ENCODE measurements around the gene XPO1. TPM values are rescaled to one million over a fixed set of nuclear protein-coding genes. Genes with fewer than 3 reads are reported as not detected.

The XPO1 gene
- total RNA-seq, 2 donors from 2014 or later: 264 to 315 TPM

DNA sequence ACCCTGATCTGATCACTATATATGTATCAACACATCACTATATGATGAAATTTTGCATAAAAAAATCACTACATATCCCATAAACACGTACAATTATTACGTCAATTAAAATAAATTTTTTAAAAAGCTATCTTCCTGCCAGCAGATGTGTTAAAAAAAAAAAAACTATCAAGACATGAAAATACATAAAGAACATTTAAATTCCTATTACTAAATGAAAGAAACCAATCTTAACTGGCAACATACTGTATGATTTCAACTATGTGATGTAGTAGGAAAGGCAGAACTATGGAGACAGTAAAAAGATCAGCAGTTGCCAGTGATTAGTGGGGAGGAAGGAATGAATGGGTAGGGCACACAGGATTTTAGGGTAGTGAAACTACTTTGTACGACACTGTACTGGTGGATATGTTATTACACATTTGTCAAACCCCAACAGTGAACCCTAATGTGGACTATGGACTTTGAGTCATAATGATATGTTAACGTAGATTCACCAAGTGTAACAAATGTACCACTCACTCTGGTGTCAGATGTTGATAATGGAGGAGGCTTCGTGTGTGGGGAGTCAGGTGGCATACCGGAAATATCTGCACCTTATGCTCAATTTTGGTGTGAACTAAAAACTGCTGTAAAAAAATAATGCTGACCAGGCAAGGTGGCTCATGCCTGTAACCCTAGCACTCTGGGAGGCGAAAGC is 94.7 kb downstream of the XPO1 start:
- Histone ChIP-seq H3K27ac (ENCODE audit: low read depth, low read length) (no peak overlapping the region), H3K9me3 (ENCODE audit: control insufficient read depth, low read length) (no peaks in the 10 kb centered on the region), H3K4me3 (ENCODE audit: low read length) (no peak overlapping the region), H3K36me3 (ENCODE audit: control insufficient read depth, insufficient read depth, low read length) (peaks cover 20% of the 10 kb centered on the region), H3K27me3 (ENCODE audit: control insufficient read depth, insufficient read depth, low read length, poor library complexity, severe bottlenecking) (no peaks in the 10 kb centered on the region), H3K4me1 (ENCODE audit: control insufficient read depth, insufficient read depth, low read length) (no peaks in the 10 kb centered on the region), H3K9ac (ENCODE audit: extremely low read depth, low read length, poor library complexity, severe bottlenecking) (no peak overlapping the region)
- TF ChIP-seq, protein P1, sequence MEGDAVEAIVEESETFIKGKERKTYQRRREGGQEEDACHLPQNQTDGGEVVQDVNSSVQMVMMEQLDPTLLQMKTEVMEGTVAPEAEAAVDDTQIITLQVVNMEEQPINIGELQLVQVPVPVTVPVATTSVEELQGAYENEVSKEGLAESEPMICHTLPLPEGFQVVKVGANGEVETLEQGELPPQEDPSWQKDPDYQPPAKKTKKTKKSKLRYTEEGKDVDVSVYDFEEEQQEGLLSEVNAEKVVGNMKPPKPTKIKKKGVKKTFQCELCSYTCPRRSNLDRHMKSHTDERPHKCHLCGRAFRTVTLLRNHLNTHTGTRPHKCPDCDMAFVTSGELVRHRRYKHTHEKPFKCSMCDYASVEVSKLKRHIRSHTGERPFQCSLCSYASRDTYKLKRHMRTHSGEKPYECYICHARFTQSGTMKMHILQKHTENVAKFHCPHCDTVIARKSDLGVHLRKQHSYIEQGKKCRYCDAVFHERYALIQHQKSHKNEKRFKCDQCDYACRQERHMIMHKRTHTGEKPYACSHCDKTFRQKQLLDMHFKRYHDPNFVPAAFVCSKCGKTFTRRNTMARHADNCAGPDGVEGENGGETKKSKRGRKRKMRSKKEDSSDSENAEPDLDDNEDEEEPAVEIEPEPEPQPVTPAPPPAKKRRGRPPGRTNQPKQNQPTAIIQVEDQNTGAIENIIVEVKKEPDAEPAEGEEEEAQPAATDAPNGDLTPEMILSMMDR (conservative IDR thresholded peaks at IDR 0.05): no peak
- peak; percentile 16 for DNase-seq
- WGBS, 2 experiments (ENCODE audit: insufficient coverage in 1 of 2, insufficient read length in 1 of 2): 94 to 100% methylated on average over 4 to 7 of the region's 7 CpGs
- no peak overlapping the region for H3K27ac Mint-ChIP-seq
- H3K4me3 Mint-ChIP-seq: no peak overlapping the region
- peaks cover 6% of the 10 kb centered on the region for H3K4me1 Mint-ChIP-seq
- H3K36me3 Mint-ChIP-seq (ENCODE audit: low read depth): peaks cover 28% of the 10 kb centered on the region
- peaks cover 6% of the 10 kb centered on the region for H3K9me3 Mint-ChIP-seq
- no peaks in the 10 kb centered on the region for H3K27me3 Mint-ChIP-seq (ENCODE audit: insufficient read depth)

DNA sequence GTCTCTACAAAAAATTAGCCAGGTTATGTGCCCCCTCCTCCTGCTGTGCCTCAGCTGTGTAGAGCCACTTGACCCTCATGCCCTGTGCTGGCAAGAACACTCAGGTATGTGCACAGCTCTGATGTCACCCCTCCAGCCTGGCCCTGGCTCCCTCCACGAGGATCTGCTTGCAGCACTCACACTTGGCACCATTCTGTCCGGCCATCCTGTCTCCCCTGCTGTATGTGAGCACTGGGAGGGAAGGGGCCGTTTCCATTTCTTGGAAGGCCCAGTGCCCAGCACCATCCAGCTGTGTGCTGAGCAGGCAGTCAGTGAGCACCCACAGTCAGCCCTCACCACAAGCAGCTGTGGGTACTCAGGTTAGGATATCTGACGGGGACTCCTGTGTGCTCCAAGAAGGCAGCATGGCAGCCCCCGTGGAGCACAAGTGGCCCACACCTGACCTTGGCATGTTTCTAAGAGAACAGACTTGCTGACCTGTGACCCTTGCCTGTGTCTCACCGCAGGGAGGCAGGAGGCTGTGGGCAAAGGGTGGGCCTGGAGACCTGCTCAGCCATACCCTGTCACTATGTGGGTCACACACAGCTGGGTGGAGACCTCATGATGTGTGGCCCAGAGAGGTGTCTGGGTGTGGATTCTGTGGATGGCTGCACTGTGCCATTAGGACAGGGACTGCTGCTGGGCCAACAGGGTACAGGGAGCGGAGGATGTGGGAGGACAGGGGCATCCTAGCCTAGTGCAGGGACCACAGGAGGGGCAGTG is 98.7 kb downstream of the XPO1 start:
- TF ChIP-seq, protein P1 (conservative IDR thresholded peaks at IDR 0.05): no peak
- WGBS, 2 experiments (ENCODE audit: insufficient coverage in 1 of 2, insufficient read length in 1 of 2): 96 to 100% methylated on average over 4 to 7 of the region's 7 CpGs
- H3K9ac ChIP-seq (ENCODE audit: extremely low read depth, low read length, poor library complexity, severe bottlenecking): no peak overlapping the region
- DNase-seq: no peak
- Mint-ChIP-seq H3K27me3 (ENCODE audit: insufficient read depth) (no peaks in the 10 kb centered on the region), H3K4me1 (peaks cover 4% of the 10 kb centered on the region), H3K9me3 (peaks cover 26% of the 10 kb centered on the region), H3K27ac (peak overlapping the region; percentile 59), H3K4me3 (no peak overlapping the region), H3K36me3 (ENCODE audit: low read depth) (peaks cover 29% of the 10 kb centered on the region)
- no peak overlapping the region for H3K4me3 ChIP-seq (ENCODE audit: low read length)
- H3K9me3 ChIP-seq (ENCODE audit: control insufficient read depth, low read length): peaks cover 16% of the 10 kb centered on the region
- no peak overlapping the region for H3K27ac ChIP-seq (ENCODE audit: low read depth, low read length)
- no peaks in the 10 kb centered on the region for H3K27me3 ChIP-seq (ENCODE audit: control insufficient read depth, insufficient read depth, low read length, poor library complexity, severe bottlenecking)
- H3K4me1 ChIP-seq (ENCODE audit: control insufficient read depth, insufficient read depth, low read length): no peaks in the 10 kb centered on the region
- peaks cover 14% of the 10 kb centered on the region for H3K36me3 ChIP-seq (ENCODE audit: control insufficient read depth, insufficient read depth, low read length)

DNA sequence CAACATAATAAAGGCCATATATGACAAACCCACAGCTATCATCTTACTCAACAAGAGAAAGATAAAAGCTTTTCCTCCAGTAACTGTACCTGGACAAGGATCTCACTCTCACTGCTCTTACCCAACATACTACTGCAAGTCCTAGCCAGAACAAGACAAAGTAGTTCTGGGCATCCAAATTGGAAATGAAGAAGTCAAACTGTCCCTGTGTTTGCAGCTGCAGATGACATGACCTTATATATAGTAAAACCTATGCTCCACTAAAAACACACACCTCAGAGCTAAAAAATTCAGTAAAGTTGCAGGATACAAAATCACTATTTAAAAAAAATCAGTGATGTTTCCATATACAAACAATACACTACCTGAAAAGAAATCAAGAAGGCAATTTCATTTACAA is 99.5 kb downstream of the XPO1 start:
- Mint-ChIP-seq H3K4me3 (no peak overlapping the region), H3K36me3 (ENCODE audit: low read depth) (peaks cover 24% of the 10 kb centered on the region), H3K27me3 (ENCODE audit: insufficient read depth) (no peaks in the 10 kb centered on the region), H3K4me1 (peaks cover 11% of the 10 kb centered on the region), H3K9me3 (peaks cover 26% of the 10 kb centered on the region), H3K27ac (no peak overlapping the region)
- Histone ChIP-seq H3K9me3 (ENCODE audit: control insufficient read depth, low read length) (peaks cover 16% of the 10 kb centered on the region), H3K9ac (ENCODE audit: extremely low read depth, low read length, poor library complexity, severe bottlenecking) (no peak overlapping the region), H3K27ac (ENCODE audit: low read depth, low read length) (no peak overlapping the region), H3K4me1 (ENCODE audit: control insufficient read depth, insufficient read depth, low read length) (peaks cover 2% of the 10 kb centered on the region), H3K36me3 (ENCODE audit: control insufficient read depth, insufficient read depth, low read length) (peaks cover 11% of the 10 kb centered on the region), H3K27me3 (ENCODE audit: control insufficient read depth, insufficient read depth, low read length, poor library complexity, severe bottlenecking) (no peaks in the 10 kb centered on the region), H3K4me3 (ENCODE audit: low read length) (no peak overlapping the region)
- DNase-seq: no peak
- TF ChIP-seq, protein P1 (conservative IDR thresholded peaks at IDR 0.05): no peak
